Limb (tissue), 2 donors: ENCODE results near the gene AK9.

Experiments
- DNase-seq, 2 donors: peaks; one replicate each; pipeline ENCODE4 v3.0.0-alpha.2; 2016; ENCODE audit errors: extremely low spot score in 2 of 2

The AK9 gene

DNA sequence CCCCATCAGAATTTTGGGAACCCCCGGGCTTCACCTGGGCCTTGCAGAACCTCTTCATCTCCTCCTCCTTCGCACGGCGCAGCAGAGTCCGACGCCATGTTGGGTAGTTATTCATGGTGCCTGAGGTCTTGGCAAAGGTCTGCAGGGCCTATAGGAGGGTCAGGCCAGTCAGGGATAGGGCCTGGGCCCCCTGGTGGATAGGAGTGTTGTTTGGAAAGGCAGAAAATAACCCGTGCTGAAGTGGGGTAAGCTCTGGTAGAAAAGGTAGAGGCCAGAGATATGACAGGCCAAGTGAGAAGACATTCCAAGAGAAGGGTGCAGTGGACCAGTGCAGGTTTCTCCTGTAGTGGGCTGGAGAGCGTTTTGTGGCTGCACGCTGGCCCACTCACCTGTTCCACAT, 245.6 kb downstream of the AK9 start:
- DNase-seq = no peak

DNA sequence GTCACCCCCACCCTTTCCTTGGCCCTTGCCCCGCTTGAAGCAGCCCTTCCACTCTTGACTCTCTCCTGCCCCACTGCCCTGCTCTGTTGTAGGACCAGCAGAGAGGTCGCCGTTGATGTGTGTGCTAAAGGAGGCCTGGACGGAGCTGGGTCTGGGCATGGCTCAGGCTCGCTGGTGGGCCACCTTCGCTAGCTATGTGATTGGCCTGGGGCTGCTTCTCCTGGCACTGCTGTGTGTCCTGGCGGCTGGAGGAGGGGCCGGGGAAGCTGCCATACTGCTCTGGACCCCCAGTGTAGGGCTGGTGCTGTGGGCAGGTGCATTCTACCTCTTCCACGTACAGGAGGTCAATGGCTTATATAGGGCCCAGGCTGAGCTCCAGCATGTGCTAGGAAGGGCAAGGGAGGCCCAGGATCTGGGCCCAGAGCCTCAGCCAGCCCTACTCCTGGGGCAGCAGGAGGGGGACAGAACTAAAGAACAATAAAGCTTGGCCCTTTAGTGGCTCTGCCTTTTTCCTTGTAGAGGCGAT, 247.5 kb downstream of the AK9 start:
- DNase-seq = no peak
